ENCODE results near the gene PKN2. TPM values are rescaled to one million over a fixed set of nuclear protein-coding genes. Genes with fewer than 3 reads are reported as not detected.

PKN2 gene
- total RNA-seq: 100 to 1,000 TPM in 1 of 5 donors, 10 to 100 TPM in 4; 23.8 to 118 (median 45.5) TPM
- 10 to 100 TPM in 1 of 3 donors, 1 to 10 TPM in 2; 5.0 to 10.7 (median 5.5) TPM for polyA plus RNA-seq
- long read RNA-seq, donor 1, full-length matches to known transcripts: 1 of 1 reads
- long read RNA-seq, donor 1, partial matches to known transcripts: 0 of 1 reads
- long read RNA-seq, donor 1, other reads (novel, unspliced or antisense): 0 of 1 reads
- long read RNA-seq, donor 2, full-length matches to known transcripts: 5 of 10 reads
- long read RNA-seq, donor 2, partial matches to known transcripts: 5 of 10 reads
- long read RNA-seq, donor 2, other reads (novel, unspliced or antisense): 0 of 10 reads
- long read RNA-seq, donor 3, partial matches to known transcripts: 7 of 8 reads
- long read RNA-seq, donor 3, other reads (novel, unspliced or antisense): 0 of 8 reads
- long read RNA-seq, donor 4: 0 reads
- long read RNA-seq, donor 5, full-length matches to known transcripts: 3 of 14 reads
- long read RNA-seq, donor 5, partial matches to known transcripts: 11 of 14 reads
- long read RNA-seq, donor 5, other reads (novel, unspliced or antisense): 0 of 14 reads
- long read RNA-seq, donor 6: 0 reads
- long read RNA-seq, donor 7, full-length matches to known transcripts: 2 of 2 reads
- long read RNA-seq, donor 7, partial matches to known transcripts: 0 of 2 reads
- long read RNA-seq, donor 7, other reads (novel, unspliced or antisense): 0 of 2 reads
- long read RNA-seq, donor 8, full-length matches to known transcripts: 5 of 67 reads
- long read RNA-seq, donor 8, partial matches to known transcripts: 62 of 67 reads
- long read RNA-seq, donor 8, other reads (novel, unspliced or antisense): 0 of 67 reads
- long read RNA-seq, donor 9, partial matches to known transcripts: 18 of 18 reads
- long read RNA-seq, donor 9, other reads (novel, unspliced or antisense): 0 of 18 reads
- long read RNA-seq, donor 10: 0 reads

DNA sequence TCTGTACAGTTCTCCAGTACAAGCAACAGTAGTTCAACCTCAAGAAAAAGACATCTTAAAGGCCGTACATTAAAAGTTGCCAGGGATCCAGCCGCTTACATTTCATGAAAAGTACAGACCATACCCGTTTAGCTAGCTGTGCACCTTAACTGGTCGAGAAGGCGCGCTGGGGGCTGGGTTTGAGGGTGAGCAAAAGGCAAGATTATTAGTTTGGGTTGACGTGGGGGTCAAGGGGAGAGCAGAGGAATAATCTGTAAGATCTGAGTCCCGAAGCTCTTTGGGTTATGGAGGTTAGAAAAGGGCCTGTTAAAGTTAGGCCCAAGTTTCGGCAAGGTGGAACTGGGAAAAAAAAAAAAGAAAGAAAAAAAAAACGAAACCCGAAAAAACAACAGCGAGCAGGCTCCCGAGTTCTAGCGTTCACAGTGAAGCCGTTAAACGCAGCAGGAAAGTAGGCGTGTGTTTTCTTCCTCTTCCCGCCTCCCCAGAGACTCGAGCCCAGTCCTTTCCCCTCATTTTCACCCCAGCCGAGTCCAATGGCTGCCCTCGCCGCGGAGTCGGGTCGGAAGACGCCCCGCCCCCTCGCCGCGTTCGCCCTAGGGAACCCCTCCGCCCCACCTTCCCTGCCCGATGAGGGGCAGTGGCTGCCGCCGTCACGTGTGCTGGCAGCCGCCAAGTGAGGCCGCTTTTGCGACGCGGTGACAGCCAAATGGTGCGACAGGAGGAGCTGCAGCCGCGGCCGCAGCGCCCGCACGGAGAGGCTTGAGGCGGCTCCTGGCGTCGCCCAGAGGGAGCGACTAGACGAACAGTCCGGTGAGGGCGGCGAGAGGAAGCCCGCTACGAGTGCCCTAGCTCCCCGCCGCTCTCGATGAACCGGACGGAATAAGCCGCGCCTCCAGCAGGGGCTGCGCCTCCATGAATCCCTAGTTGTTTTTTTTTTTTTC is at the start of gene PKN2:
Gene PKN2, plus strand, starts transcription at position 733 of the 941 bp plus-strand sequence. CDS start 308 bp downstream, outside the sequence.
- DNase-seq: peak; percentile 97 to 100
- peak within 1 kb of the TSS; percentile 92 to 98 (median 95) for H3K27ac ChIP-seq
- WGBS, 5 donors: 0 to 1% (median 0%) methylated on average over 56 to 66 of the region's 66 CpGs
- peak within 1 kb of the TSS; percentile 91 to 98 (median 92) for H3K4me3 ChIP-seq
- H3K4me1 ChIP-seq: peaks cover 15 to 39% (median 31%) of the 10 kb centered on the region in 4 donors
- peak; percentile 97 to 99 (median 98) for TF ChIP-seq POLR2AphosphoS5 (IDR thresholded peaks at IDR 0.05)
- TF ChIP-seq, protein P1, sequence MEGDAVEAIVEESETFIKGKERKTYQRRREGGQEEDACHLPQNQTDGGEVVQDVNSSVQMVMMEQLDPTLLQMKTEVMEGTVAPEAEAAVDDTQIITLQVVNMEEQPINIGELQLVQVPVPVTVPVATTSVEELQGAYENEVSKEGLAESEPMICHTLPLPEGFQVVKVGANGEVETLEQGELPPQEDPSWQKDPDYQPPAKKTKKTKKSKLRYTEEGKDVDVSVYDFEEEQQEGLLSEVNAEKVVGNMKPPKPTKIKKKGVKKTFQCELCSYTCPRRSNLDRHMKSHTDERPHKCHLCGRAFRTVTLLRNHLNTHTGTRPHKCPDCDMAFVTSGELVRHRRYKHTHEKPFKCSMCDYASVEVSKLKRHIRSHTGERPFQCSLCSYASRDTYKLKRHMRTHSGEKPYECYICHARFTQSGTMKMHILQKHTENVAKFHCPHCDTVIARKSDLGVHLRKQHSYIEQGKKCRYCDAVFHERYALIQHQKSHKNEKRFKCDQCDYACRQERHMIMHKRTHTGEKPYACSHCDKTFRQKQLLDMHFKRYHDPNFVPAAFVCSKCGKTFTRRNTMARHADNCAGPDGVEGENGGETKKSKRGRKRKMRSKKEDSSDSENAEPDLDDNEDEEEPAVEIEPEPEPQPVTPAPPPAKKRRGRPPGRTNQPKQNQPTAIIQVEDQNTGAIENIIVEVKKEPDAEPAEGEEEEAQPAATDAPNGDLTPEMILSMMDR (IDR thresholded peaks at IDR 0.05): peak in 3 of 7 experiments; percentile 11 to 39 (median 37)
- TF ChIP-seq EP300 (IDR thresholded peaks at IDR 0.05): no peak
- peak in 2 of 4 donors; percentile 68 to 86 for TF ChIP-seq POLR2A (IDR thresholded peaks at IDR 0.05)
- H3K9me3 ChIP-seq: no peaks in the 10 kb centered on the region
- intact Hi-C loops (cut with DNase I; ENCODE audit: low total_unique reads): no loop called here
- H3K36me3 ChIP-seq: no peaks in the 10 kb centered on the region
- H3K27me3 ChIP-seq: no peaks in the 10 kb centered on the region

DNA sequence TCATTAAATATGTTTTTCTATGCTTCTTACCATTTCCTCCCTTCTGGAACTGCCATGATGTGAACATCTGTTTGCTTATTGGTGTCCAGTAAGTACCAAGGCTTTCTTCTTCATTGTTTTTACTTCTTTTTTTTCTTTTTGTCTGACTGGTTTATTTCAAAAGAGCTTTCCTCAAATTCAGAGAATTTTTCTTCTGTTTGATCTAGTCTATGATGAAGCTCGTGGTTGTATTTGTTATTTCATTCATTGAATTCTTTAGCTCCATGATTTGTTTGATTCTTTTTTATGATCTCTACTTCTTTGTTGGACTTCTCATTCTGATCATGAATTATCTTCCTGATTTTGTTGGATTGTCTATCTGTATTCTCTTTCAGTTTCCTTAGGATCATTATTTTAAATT is 49.5 kb upstream of the PKN2 start:
- TF ChIP-seq POLR2A (IDR thresholded peaks at IDR 0.05): no peak
- TF ChIP-seq POLR2AphosphoS5 (IDR thresholded peaks at IDR 0.05): no peak
- TF ChIP-seq EP300 (IDR thresholded peaks at IDR 0.05): no peak
- Histone ChIP-seq H3K27ac (no peak overlapping the region), H3K4me1 (no peaks in the 10 kb centered on the region), H3K4me3 (no peak overlapping the region), H3K27me3 (no peaks in the 10 kb centered on the region), H3K9me3 (peaks cover 0 to 35% (median 26%) of the 10 kb centered on the region in 4 donors), H3K36me3 (no peaks in the 10 kb centered on the region)
- WGBS, 5 donors: 70 to 90% (median 86%) methylated on average over 1 of the region's 1 CpG
- DNase-seq: no peak
- intact Hi-C loops (cut with DNase I; ENCODE audit: low total_unique reads): no loop called here

DNA sequence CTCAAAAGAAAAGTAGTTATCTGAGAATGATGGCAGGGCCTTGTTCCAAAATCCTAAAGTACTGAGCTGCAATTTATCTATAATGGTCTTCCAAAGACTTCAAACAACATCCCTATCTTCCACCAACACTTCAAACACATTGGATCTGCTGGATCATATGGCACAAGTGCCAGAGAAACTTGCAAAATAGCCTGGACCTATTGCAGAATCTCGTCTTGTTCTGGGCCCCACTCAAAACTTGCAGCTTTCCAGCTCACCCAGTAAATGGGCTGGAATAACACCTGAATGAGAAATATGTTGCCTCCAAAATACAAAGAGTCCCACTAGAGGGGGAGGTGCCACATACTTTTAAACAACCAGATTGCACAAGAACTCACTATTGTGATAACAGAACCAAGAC is 44.0 kb upstream of the PKN2 start:
- H3K27me3 ChIP-seq: no peaks in the 10 kb centered on the region
- intact Hi-C loops (cut with DNase I; ENCODE audit: low total_unique reads): no loop called here
- H3K27ac ChIP-seq: no peak overlapping the region
- TF ChIP-seq, protein P1 (IDR thresholded peaks at IDR 0.05): no peak
- TF ChIP-seq EP300 (IDR thresholded peaks at IDR 0.05) (no peak), POLR2AphosphoS5 (IDR thresholded peaks at IDR 0.05) (no peak), POLR2A (IDR thresholded peaks at IDR 0.05) (no peak)
- WGBS, 5 donors: 76 to 88% (median 82%) methylated on average over 1 of the region's 1 CpG
- no peak overlapping the region for H3K4me3 ChIP-seq
- DNase-seq: no peak
- no peaks in the 10 kb centered on the region for H3K36me3 ChIP-seq
- no peaks in the 10 kb centered on the region for H3K4me1 ChIP-seq
- H3K9me3 ChIP-seq: peaks cover 0 to 18% (median 10%) of the 10 kb centered on the region in 4 donors

DNA sequence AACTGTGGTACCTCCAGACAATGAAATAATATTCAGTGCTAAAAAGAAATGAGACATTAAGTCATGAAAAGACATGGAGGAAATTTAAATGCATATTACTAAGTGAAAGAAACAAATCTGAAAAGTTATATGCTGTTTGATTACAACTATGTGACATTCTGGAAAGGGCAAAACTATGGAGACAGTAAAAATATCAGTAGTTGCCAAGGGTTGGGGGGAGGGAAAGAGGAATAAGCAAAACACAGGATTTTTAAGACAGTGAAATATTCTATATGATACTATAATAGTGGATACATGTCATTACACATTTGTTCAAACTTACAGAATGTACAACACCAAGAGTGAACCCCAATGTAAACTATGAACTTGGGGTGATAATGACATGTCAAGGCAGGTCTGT is 38.2 kb upstream of the PKN2 start:
- DNase-seq: no peak
- no peaks in the 10 kb centered on the region for H3K9me3 ChIP-seq
- TF ChIP-seq, protein P1 (IDR thresholded peaks at IDR 0.05): no peak
- no peak for TF ChIP-seq POLR2AphosphoS5 (IDR thresholded peaks at IDR 0.05)
- no peak for TF ChIP-seq EP300 (IDR thresholded peaks at IDR 0.05)
- TF ChIP-seq POLR2A (IDR thresholded peaks at IDR 0.05): no peak
- no peaks in the 10 kb centered on the region for H3K4me1 ChIP-seq
- no peaks in the 10 kb centered on the region for H3K36me3 ChIP-seq
- intact Hi-C loops (cut with DNase I; ENCODE audit: low total_unique reads): no loop called here
- no peaks in the 10 kb centered on the region for H3K27me3 ChIP-seq
- no peak overlapping the region for H3K4me3 ChIP-seq
- no peak overlapping the region for H3K27ac ChIP-seq
